NT2/D1 (cell line): ENCODE data around the gene BCO2.

ENCODE experiments used
- SUZ12 ChIP-seq: IDR thresholded peaks from 2 replicates; pipeline ENCODE4 v1.6.1; 2011; ENCODE audit not compliant: insufficient read length, insufficient read depth; ENCODE audit errors: extremely low read depth
- YY1 ChIP-seq: IDR thresholded peaks from 2 replicates; pipeline ENCODE4 v1.6.1; 2011; ENCODE audit not compliant: insufficient read length, insufficient read depth
- ZNF274 ChIP-seq: IDR thresholded peaks from 2 replicates; pipeline ENCODE4 v1.6.1; 2011; ENCODE audit warnings: mild to moderate bottlenecking, low read depth, low read length

DNA sequence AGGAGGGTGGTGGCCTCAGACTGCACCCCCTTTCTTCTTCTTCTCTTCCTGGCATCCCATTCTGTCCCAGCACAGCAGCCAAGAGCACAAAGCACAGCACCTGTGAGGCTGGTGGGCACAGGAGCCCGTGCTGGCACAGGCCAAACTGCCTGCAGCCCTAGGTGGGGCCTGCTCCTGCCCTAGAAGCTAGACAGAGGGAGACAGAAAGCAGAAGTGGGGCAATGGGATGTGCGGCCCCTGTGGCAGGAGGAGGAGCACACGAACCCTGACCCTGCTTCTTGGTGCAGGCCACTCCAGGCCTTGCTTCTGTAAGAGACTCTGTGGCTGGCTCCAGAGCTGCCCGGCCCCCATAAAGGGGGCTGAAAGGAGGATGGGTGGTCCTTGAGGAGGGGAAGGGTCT, 47.0 kb downstream of the BCO2 start:
- no peak for TF ChIP-seq YY1
- TF ChIP-seq ZNF274, result no peak
- TF ChIP-seq SUZ12, result no peak
